Fibroblast of the aortic adventitia (primary cell): ENCODE data around the gene SLC6A19. TPM values are rescaled to one million over a fixed set of nuclear protein-coding genes. Genes with fewer than 3 reads are reported as not detected.

ENCODE experiments used
- DNase-seq: peaks from one replicate; pipeline ENCODE4 v3.0.0-alpha.2; 2010; ENCODE audit warnings: low read depth
- H3K4me3 ChIP-seq: 2 replicates; pipeline ENCODE4 v1.5.1; 2011; ENCODE audit warnings: low read depth, mild to moderate bottlenecking, control low read depth, low read length, moderate library complexity
- total RNA-seq: library from RNA; depleted of rRNA; stranded (reverse); fragments of >200 nt; gene quantifications from 2 replicates; pipeline ENCODE4 v1.2.3, GENCODE V29; 2012; ENCODE audit warnings: low replicate concordance
- TF ChIP-seq, protein P1 (sequence below): IDR thresholded peaks from 2 replicates; pipeline ENCODE4 v1.5.1; 2011; ENCODE audit warnings: mild to moderate bottlenecking, low read length, control low read depth, inconsistent platforms; ENCODE audit not compliant: insufficient read depth

Gene SLC6A19
- total RNA-seq, 1 donor: not detected

DNA sequence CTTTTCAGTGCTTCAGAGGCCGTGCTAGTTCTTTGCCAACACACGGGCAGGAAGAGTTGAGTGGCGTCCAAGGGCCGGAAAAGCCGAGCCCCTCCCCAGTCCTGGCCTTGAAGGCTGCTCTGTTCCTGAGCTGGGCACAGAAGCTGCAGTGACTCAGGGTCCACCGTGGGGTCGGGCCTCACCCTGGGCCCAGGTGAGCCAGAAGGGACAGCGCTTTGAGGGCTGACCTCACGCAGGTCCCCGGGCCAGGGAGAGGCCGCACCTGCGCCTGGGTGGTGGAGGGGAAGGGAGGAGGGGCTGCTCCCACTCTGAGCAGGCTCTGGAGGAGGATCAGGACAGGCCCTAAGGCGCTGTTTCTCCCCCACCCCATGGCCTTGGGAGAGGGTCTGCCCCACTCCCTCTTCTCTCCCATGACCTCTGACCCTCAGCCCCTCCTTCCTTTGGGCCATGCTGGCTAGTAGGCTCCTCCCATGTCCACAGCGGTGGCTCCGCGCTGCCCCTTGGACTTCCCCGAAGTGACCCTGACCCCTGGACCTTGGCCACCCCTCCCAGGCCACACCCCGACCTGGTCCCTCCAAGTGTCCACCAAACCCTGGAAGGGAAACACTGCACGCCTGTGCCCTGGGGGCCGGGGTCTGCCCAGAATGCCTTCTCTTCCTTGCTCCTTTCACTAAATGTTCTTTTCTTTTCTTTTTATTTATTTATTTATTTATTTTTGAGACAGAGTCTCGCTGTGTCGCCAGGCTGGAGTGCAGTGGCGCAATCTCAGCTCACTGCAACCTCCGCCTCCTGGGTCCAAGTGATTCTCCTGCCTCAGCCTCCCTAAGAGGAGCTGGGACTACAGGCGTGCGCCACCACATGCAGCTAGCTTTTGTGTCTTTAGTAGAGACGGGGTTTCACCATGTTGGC is 19.7 kb upstream of the SLC6A19 start:
- H3K4me3 ChIP-seq: no peak overlapping the region
- TF ChIP-seq, protein P1, sequence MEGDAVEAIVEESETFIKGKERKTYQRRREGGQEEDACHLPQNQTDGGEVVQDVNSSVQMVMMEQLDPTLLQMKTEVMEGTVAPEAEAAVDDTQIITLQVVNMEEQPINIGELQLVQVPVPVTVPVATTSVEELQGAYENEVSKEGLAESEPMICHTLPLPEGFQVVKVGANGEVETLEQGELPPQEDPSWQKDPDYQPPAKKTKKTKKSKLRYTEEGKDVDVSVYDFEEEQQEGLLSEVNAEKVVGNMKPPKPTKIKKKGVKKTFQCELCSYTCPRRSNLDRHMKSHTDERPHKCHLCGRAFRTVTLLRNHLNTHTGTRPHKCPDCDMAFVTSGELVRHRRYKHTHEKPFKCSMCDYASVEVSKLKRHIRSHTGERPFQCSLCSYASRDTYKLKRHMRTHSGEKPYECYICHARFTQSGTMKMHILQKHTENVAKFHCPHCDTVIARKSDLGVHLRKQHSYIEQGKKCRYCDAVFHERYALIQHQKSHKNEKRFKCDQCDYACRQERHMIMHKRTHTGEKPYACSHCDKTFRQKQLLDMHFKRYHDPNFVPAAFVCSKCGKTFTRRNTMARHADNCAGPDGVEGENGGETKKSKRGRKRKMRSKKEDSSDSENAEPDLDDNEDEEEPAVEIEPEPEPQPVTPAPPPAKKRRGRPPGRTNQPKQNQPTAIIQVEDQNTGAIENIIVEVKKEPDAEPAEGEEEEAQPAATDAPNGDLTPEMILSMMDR: no peak
- DNase-seq: no peak

DNA sequence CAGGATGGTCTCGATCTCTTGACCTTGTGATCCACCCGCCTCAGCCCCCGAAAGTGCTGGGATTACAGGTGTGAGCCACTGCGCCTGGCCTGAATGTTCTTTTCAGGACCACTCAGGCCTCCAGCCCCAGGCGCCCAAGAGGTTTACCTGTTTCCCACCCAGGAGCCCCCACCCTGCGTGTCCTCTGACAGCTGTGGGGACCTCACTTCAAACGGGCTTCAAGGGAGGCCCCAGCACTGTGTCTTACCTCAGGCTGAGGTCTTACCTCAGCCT is 19.1 kb upstream of the SLC6A19 start:
- TF ChIP-seq, protein P1: no peak
- DNase-seq: no peak
- no peak overlapping the region for H3K4me3 ChIP-seq

DNA sequence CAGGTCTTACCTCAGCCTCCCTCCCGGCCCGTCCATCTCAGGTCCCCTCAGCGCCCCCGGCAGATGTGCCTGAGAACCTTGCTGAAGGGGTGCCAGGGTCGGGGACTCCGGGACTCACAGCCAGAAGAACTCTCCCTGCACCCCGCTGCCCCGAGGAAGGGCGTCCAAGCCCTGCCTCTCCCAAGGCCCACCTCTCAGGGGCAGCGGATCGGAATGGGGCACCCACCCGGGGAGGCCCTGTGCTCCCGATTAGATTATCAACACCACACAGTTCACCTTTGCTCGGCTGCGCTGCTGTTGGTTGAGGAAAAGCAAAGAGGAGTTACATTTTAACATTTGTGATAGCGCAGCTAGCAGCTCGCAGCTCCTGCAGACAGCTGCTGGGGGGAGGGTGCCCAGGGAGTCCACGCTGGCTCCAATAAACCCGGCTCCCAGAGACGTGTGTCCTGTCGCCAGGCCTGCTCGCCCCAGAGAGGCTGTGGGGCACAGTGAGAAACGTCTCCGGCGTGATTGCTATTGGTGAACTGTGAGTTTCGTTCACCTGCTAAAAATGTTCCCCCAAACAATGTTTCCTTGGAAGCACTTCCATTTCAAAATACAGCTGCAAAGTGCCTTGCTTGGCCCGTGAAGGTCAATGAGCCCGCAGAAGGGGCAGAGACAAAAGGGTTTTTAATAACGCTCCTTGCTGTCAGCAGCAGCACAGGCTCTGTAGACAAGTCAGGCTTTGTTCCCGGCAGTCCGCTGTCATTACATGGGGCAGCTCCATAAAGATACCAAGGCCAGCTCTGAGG is 18.6 kb upstream of the SLC6A19 start:
- no peak overlapping the region for H3K4me3 ChIP-seq
- TF ChIP-seq, protein P1: no peak
- DNase-seq: no peak

DNA sequence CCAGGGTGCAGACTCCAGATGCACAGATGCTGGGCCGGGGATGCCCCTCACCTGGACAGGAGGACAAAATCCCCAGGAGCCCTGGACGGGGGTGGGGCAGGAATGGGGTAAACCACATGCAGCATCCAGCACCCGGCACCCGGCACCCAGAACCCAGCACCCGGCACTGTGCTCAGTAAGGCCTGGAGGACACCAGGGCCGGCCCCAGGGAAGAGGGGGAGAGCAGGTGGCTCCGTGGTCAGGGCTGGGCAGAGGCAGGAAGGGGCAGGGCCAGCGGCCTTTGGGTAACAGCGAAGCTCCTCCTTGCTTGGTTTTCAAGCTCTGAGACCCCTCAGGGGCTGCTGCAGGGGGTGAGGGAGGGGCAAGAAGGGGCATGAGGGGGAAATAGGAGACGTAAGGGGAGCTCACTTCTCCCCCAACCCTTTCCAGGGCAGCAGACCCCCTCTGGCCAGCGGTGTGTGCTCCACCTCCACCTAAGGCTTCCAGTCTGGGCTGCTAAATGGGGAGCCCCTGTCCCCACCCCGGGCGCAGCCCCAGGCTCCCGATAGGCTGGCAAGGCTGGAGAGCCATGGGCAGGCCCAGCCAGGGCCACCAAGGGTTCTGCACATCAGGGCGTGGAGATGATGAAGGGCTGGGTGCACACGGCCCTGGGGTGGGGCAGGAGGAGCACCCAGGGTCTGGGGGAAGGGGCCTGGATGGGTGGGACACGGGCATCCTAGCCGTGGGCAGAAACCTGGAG is 17.8 kb upstream of the SLC6A19 start:
- TF ChIP-seq, protein P1: no peak
- no peak for DNase-seq

DNA sequence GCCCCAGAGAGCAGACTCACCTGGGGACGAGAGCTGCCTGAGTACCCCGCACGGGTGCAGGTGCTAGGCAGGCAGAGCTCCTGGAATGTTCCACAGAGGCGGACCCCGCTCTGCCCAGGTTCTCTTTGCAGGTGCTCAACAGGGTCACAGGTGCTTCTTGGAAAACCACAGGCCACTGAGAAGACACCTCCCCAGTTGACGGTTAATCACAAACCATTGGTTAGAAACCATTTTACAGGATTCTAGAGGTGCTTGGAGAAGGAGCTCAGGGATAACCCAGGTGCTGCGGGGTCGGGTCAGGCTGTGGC is 17.3 kb upstream of the SLC6A19 start:
- no peak for DNase-seq
- H3K4me3 ChIP-seq: no peak overlapping the region
- TF ChIP-seq, protein P1: no peak

More for the DNA sequence above, 17.8 kb upstream of the SLC6A19 start:
- H3K4me3 ChIP-seq: no peak overlapping the region

DNA sequence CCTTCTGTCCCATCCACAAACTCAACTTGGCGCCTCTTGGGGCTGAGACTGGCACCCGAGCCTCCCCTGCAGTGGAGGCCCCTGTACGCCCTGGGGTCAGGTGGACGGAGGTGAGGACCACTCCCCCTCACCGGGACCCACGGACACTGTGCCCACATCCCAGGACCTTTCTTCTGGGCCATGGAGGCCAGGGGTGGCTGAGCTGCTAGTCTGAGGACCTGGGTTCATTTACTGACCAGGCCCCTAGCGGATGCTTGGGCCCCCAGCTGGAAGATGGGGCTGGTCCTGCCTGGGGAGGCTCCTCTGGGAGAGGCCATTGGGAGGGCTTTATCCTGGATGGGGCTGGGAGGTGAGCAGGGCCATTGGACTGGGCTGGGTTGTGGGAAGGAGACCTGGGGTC is 16.9 kb upstream of the SLC6A19 start:
- H3K4me3 ChIP-seq: no peak overlapping the region
- no peak for DNase-seq
- TF ChIP-seq, protein P1: no peak
